Activated T-cell treated with anti-CD3 and anti-CD28 coated beads, Interleukin-2, amount 50 U/mL, for 4 hours (primary cell): ENCODE results near the gene ARMC8. TPM values are rescaled to one million over a fixed set of nuclear protein-coding genes. Genes with fewer than 3 reads are reported as not detected.
A peak's percentile ranks its signal among the peaks of the same experiment; 100 is the strongest.

ENCODE experiments used
- ATAC-seq, 2 donors: fragments of 200-7000 bp; cut with Tn5 transposase; one replicate each; pipeline ENCODE4 v1.10.0; 2021
- DNase-seq: peaks from one replicate; pipeline ENCODE4 v3.0.0-alpha.2; 2020
- H3K27me3 Mint-ChIP-seq: one replicate; pipeline ENCODE4 v1.8.0; 2021; ENCODE audit warnings: low read depth, mixed read lengths
- H3K36me3 Mint-ChIP-seq: one replicate; pipeline ENCODE4 v1.8.0; 2022; ENCODE audit warnings: mixed read lengths; ENCODE audit not compliant: insufficient read depth
- H3K4me1 Mint-ChIP-seq: one replicate; pipeline ENCODE4 v1.8.0; 2021; ENCODE audit warnings: low read depth, mixed read lengths
- H3K4me3 Mint-ChIP-seq: one replicate; pipeline ENCODE4 v1.8.0; 2021; ENCODE audit warnings: mild to moderate bottlenecking, moderate library complexity, mixed read lengths
- H3K9me3 Mint-ChIP-seq: one replicate; pipeline ENCODE4 v1.8.0; 2021; ENCODE audit warnings: mixed read lengths
- total RNA-seq, 3 donors: library from RNA; stranded (reverse); gene quantifications; one replicate each; pipeline ENCODE4 v1.2.1, GENCODE V29; 2021

ARMC8 gene
- total RNA-seq, 3 donors from 2014 or later, result 51.4 to 54.6 (median 52.4) TPM

DNA sequence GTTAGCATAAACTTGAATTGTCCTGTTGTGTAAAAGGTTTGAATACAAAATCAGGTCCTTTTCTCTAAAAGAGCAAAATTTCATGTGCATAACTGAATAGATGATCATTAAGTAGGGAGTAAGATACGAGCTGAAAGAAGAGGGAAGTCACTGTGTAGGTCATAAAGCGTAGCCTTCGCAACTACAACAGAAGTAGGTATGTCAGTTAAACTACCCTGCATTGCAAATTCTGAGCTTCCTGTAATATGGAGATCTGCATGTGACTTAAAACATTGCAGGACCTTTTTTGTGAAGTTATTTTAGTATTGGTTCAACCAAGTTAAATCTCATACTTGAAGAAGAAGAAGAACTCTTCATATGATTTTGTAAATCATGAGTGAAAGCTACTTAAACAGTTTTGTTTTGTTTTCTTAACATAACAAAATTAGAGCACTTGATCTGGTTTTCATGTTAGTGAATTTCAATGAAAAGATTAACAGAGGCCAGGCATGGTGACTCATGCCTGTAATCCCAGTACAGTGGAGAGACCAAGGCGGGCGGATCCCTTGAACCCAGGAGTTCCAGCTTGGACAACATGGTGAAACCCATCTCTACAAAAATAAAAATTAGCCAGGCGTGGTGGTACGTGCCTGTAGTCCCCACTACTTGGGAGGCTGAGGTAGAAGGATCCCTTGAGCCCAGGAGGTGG is 26.4 kb downstream of the ARMC8 start:
- ATAC-seq (no peak), DNase-seq (no peak)
- Mint-ChIP-seq H3K4me1 (peaks cover 14% of the 10 kb centered on the region), H3K4me3 (no peak overlapping the region), H3K36me3 (peaks cover 32% of the 10 kb centered on the region), H3K9me3 (no peaks in the 10 kb centered on the region), H3K27me3 (no peaks in the 10 kb centered on the region)

GRCh38 chr3:138219255-138219654 is 32.2 kb downstream of the ARMC8 start:
- Mint-ChIP-seq H3K9me3 (no peaks in the 10 kb centered on the region), H3K4me3 (no peak overlapping the region), H3K27me3 (no peaks in the 10 kb centered on the region), H3K36me3 (peaks cover 18% of the 10 kb centered on the region), H3K4me1 (peaks cover 34% of the 10 kb centered on the region)
- no peak for DNase-seq
- peak in 1 of 2 donors; percentile 41 for ATAC-seq

- no peaks in the 10 kb centered on the region for H3K27me3 Mint-ChIP-seq
- ATAC-seq (no peak), DNase-seq (no peak)
- H3K36me3 Mint-ChIP-seq, result peaks cover 21% of the 10 kb centered on the region
- H3K4me1 Mint-ChIP-seq, result peaks cover 34% of the 10 kb centered on the region
- H3K4me3 Mint-ChIP-seq, result no peak overlapping the region
- H3K9me3 Mint-ChIP-seq, result no peaks in the 10 kb centered on the region
Measured at GRCh38 chr3:138220242-138220641, 33.1 kb downstream of the ARMC8 start.

- ATAC-seq (no peak), DNase-seq (no peak)
- Mint-ChIP-seq H3K9me3 (no peaks in the 10 kb centered on the region), H3K4me3 (no peak overlapping the region), H3K4me1 (peaks cover 34% of the 10 kb centered on the region), H3K36me3 (peaks cover 26% of the 10 kb centered on the region), H3K27me3 (no peaks in the 10 kb centered on the region)
Measured at GRCh38 chr3:138220788-138221187, 33.7 kb downstream of the ARMC8 start.

- DNase-seq (no peak), ATAC-seq (no peak)
- H3K27me3 Mint-ChIP-seq, result no peaks in the 10 kb centered on the region
- no peaks in the 10 kb centered on the region for H3K9me3 Mint-ChIP-seq
- H3K4me3 Mint-ChIP-seq, result no peak overlapping the region
- H3K36me3 Mint-ChIP-seq, result peaks cover 33% of the 10 kb centered on the region
- peaks cover 33% of the 10 kb centered on the region for H3K4me1 Mint-ChIP-seq
Measured at GRCh38 chr3:138222131-138222941, 35.2 kb downstream of the ARMC8 start.

- DNase-seq, result no peak
- Mint-ChIP-seq H3K36me3 (peaks cover 36% of the 10 kb centered on the region), H3K27me3 (no peaks in the 10 kb centered on the region), H3K9me3 (no peaks in the 10 kb centered on the region), H3K4me3 (no peak overlapping the region), H3K4me1 (peaks cover 30% of the 10 kb centered on the region)
- no peak for ATAC-seq
Measured at GRCh38 chr3:138222942-138223287, 35.8 kb downstream of the ARMC8 start.

- H3K27me3 Mint-ChIP-seq, result no peaks in the 10 kb centered on the region
- peaks cover 55% of the 10 kb centered on the region for H3K36me3 Mint-ChIP-seq
- no peaks in the 10 kb centered on the region for H3K9me3 Mint-ChIP-seq
- no peak for DNase-seq
- ATAC-seq, result no peak
- no peak overlapping the region for H3K4me3 Mint-ChIP-seq
- peaks cover 6% of the 10 kb centered on the region for H3K4me1 Mint-ChIP-seq
Measured at GRCh38 chr3:138227650-138228049, 40.5 kb downstream of the ARMC8 start.

GRCh38 chr3:138230525-138230924 is 43.4 kb downstream of the ARMC8 start:
- peaks cover 10% of the 10 kb centered on the region for H3K4me1 Mint-ChIP-seq

DNA sequence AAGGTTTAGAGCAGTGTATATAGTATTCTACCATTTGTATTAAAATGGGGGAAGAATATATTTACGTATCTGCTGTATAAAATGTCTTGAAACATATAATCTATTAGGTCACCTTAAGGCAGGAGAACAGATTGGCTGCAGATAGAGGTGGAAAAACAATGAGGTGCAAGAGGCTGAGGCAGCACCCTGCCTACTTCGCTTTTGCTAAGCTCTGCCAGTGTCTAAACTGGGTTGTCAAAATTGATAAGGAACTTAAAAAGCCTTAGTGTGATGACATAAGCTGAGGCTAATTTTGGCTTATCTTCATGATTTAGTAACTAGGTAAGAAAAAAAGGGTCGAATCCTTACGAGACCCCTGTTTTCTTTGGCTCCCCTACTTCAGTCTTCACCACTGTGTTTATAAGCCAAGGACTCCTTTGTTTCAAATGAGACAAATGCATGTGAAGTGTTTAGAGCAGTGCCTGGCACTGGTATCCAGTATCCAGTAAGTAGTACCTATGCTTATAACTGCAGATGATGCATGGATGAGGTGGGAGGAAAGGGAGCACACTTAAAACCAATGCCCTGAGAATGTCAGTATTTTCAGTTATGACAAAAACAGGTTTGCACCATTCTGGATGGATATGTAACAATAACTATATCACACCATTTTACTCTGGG is 45.7 kb downstream of the ARMC8 start:
- no peak for DNase-seq
- Mint-ChIP-seq H3K27me3 (no peaks in the 10 kb centered on the region), H3K36me3 (peaks cover 36% of the 10 kb centered on the region), H3K4me3 (no peak overlapping the region), H3K9me3 (no peaks in the 10 kb centered on the region), H3K4me1 (peaks cover 10% of the 10 kb centered on the region)
- no peak for ATAC-seq

More at GRCh38 chr3:138230525-138230924, 43.4 kb downstream of the ARMC8 start:
- no peak overlapping the region for H3K4me3 Mint-ChIP-seq
- no peak for DNase-seq
- H3K36me3 Mint-ChIP-seq, result peaks cover 47% of the 10 kb centered on the region
- no peaks in the 10 kb centered on the region for H3K27me3 Mint-ChIP-seq
- H3K9me3 Mint-ChIP-seq, result no peaks in the 10 kb centered on the region
- no peak for ATAC-seq

DNA sequence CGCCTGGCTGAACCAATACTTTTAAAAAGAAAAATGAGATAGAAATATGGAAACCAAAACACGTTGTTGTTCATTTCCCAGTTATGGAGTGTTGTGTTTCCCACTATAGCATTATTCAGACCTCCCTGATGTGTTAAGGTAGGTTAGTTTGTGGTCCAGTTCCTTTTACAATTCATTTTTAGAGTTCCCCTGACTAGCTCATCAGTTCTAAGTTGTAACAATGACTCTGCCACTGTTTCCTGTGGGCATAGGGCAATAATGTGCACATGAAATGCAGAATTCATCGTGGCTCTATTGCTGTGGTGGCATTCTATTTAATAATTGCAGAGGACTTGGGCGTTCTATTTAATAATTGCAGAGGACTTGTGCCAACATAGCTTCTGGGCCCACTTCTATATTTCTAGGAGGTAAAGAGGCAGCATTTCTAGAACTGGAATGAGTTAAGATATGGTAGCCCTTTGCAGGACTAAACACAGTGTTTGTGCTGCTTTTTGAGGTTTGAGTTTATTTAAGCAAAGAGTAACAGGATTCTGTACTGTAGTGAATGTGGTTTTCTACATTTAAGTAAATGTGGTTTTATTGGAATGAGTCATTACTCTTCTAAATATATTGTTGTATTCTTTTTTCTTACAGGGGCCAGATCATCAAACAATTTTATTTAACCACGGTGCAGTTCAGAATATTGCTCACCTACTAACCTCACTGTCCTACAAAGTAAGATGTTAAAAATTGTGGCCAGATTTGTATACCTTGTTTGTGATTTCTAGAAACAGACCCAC is 47.5 kb downstream of the ARMC8 start:
- Mint-ChIP-seq H3K4me1 (peaks cover 10% of the 10 kb centered on the region), H3K9me3 (no peaks in the 10 kb centered on the region), H3K27me3 (no peaks in the 10 kb centered on the region), H3K4me3 (no peak overlapping the region), H3K36me3 (peaks cover 32% of the 10 kb centered on the region)
- peak; percentile 75 to 81 for ATAC-seq
- DNase-seq, result no peak

- peaks cover 33% of the 10 kb centered on the region for H3K36me3 Mint-ChIP-seq
- H3K9me3 Mint-ChIP-seq, result no peaks in the 10 kb centered on the region
- peaks cover 8% of the 10 kb centered on the region for H3K4me1 Mint-ChIP-seq
- ATAC-seq (no peak), DNase-seq (no peak)
- H3K4me3 Mint-ChIP-seq, result no peak overlapping the region
- no peaks in the 10 kb centered on the region for H3K27me3 Mint-ChIP-seq
Measured at GRCh38 chr3:138238711-138239110, 51.6 kb downstream of the ARMC8 start.

GRCh38 chr3:138241061-138241460 is 54.0 kb downstream of the ARMC8 start:
- H3K27me3 Mint-ChIP-seq, result no peaks in the 10 kb centered on the region
- no peaks in the 10 kb centered on the region for H3K4me1 Mint-ChIP-seq
- peaks cover 39% of the 10 kb centered on the region for H3K36me3 Mint-ChIP-seq

GRCh38 chr3:138241676-138242075 is 54.6 kb downstream of the ARMC8 start:
- no peak for DNase-seq
- Mint-ChIP-seq H3K36me3 (peaks cover 39% of the 10 kb centered on the region), H3K4me1 (no peaks in the 10 kb centered on the region), H3K4me3 (no peak overlapping the region), H3K9me3 (no peaks in the 10 kb centered on the region), H3K27me3 (no peaks in the 10 kb centered on the region)
- no peak for ATAC-seq

More at GRCh38 chr3:138241061-138241460, 54.0 kb downstream of the ARMC8 start:
- Mint-ChIP-seq H3K4me3 (no peak overlapping the region), H3K9me3 (no peaks in the 10 kb centered on the region)
- ATAC-seq (no peak), DNase-seq (no peak)

DNA sequence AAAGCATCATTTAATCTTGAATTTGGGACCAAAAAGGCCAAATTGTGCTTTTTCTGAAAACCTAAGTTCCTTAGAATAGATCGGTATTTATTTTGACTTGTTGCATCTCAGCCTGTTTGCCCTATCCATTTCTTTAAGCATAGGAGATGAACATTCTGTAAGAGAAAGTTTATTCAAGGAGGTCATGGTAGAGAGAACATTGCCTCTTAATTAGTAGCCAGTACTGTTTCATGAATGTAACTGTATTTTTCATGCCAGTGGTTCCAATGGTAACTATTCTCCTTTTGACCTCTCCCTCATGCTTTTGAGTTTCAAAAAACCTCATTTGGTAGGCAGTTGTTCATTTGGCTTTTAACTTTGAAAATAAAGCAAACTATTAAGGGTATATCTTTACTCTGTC is 55.4 kb downstream of the ARMC8 start:
- DNase-seq, result no peak
- Mint-ChIP-seq H3K9me3 (no peaks in the 10 kb centered on the region), H3K36me3 (peaks cover 44% of the 10 kb centered on the region), H3K4me3 (no peak overlapping the region), H3K4me1 (no peaks in the 10 kb centered on the region), H3K27me3 (no peaks in the 10 kb centered on the region)
- ATAC-seq, result no peak
